Calu3 (cell line): ENCODE data around the gene C11orf91. TPM values are rescaled to one million over a fixed set of nuclear protein-coding genes. Genes with fewer than 3 reads are reported as not detected.

Source experiments
- BruUV-seq: library from RNA; stranded (reverse); fragments of 400-500 nt; replicated peaks from 2 replicates; lab custom pipeline; 2021; lab: Mats Ljungman, UMichigan
- CTCF ChIA-PET: fragments of 300-600 bp; sonication (Branson Sonifier 250); formaldehyde crosslinking; loops from one replicate; lab custom pipeline; 2022; ENCODE audit warnings: antibody characterized with exemption; lab: Charles Lee
- DNase-seq: peaks from one replicate; pipeline ENCODE4 v3.0.0; 2022
- H3K27ac Mint-ChIP-seq: one replicate; pipeline ENCODE4 v1.8.0; 2022; ENCODE audit warnings: mixed read lengths; ENCODE audit not compliant: unreplicated experiment
- H3K27me3 Mint-ChIP-seq: one replicate; pipeline ENCODE4 v1.8.0; 2022; ENCODE audit warnings: mixed read lengths; ENCODE audit not compliant: unreplicated experiment
- H3K36me3 Mint-ChIP-seq: one replicate; pipeline ENCODE4 v1.8.0; 2022; ENCODE audit warnings: mild to moderate bottlenecking, moderate library complexity, mixed read lengths; ENCODE audit not compliant: insufficient read depth, unreplicated experiment
- H3K4me1 Mint-ChIP-seq: one replicate; pipeline ENCODE4 v1.8.0; 2022; ENCODE audit warnings: mild to moderate bottlenecking, low read depth, mixed read lengths; ENCODE audit not compliant: unreplicated experiment
- H3K4me3 Mint-ChIP-seq: one replicate; pipeline ENCODE4 v1.8.0; 2022; ENCODE audit warnings: mild to moderate bottlenecking, low read depth, moderate library complexity, mixed read lengths; ENCODE audit not compliant: unreplicated experiment
- H3K9me3 Mint-ChIP-seq: one replicate; pipeline ENCODE4 v1.8.0; 2022; ENCODE audit warnings: low read depth, mixed read lengths; ENCODE audit not compliant: unreplicated experiment
- intact Hi-C: fragments of 100-400 bp; cut with micrococcal nuclease; formaldehyde crosslinking; loops from one replicate; pipeline ENCODE4 v1.10.0; 2022; ENCODE audit not compliant: unreplicated experiment
- total RNA-seq: library from RNA; stranded (reverse); gene quantifications from 2 replicates; pipeline ENCODE4 v1.2.3, GENCODE V29; 2022
- TF ChIP-seq, protein P1 (sequence below): fragments of 200-600 bp; IDR thresholded peaks from one replicate; pipeline ENCODE4 v1.8.0; 2022; ENCODE audit warnings: antibody characterized with exemption; ENCODE audit not compliant: unreplicated experiment

C11orf91 gene
- total RNA-seq, 1 experiment from 2014 or later = 5.8 TPM

- TF ChIP-seq, protein P1, sequence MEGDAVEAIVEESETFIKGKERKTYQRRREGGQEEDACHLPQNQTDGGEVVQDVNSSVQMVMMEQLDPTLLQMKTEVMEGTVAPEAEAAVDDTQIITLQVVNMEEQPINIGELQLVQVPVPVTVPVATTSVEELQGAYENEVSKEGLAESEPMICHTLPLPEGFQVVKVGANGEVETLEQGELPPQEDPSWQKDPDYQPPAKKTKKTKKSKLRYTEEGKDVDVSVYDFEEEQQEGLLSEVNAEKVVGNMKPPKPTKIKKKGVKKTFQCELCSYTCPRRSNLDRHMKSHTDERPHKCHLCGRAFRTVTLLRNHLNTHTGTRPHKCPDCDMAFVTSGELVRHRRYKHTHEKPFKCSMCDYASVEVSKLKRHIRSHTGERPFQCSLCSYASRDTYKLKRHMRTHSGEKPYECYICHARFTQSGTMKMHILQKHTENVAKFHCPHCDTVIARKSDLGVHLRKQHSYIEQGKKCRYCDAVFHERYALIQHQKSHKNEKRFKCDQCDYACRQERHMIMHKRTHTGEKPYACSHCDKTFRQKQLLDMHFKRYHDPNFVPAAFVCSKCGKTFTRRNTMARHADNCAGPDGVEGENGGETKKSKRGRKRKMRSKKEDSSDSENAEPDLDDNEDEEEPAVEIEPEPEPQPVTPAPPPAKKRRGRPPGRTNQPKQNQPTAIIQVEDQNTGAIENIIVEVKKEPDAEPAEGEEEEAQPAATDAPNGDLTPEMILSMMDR = no peak
- Mint-ChIP-seq H3K4me1 (peaks cover 89% of the 10 kb centered on the region), H3K36me3 (peaks cover 97% of the 10 kb centered on the region), H3K27me3 (no peaks in the 10 kb centered on the region), H3K4me3 (peak overlapping the region; percentile 49), H3K27ac (peak overlapping the region; percentile 83), H3K9me3 (no peaks in the 10 kb centered on the region)
- intact Hi-C loops = no loop called here
- DNase-seq = no peak
- BruUV-seq = no TSS peak
- CTCF ChIA-PET = no interaction called here
Observed at GRCh38 chr11:33721426-33721825, 20.8 kb upstream of the C11orf91 start.

GRCh38 chr11:33719587-33719986, 19.0 kb upstream of the C11orf91 start:
- H3K4me1 Mint-ChIP-seq = peaks cover 78% of the 10 kb centered on the region
- intact Hi-C loops = no loop called here
- H3K4me3 Mint-ChIP-seq = no peak overlapping the region
- no peaks in the 10 kb centered on the region for H3K27me3 Mint-ChIP-seq
- H3K36me3 Mint-ChIP-seq = peaks cover 92% of the 10 kb centered on the region
- CTCF ChIA-PET = interaction anchor here (0.9 kb wide), 1 partner anchor 28 kb away, joined by 4 read pairs; no protein-coding TSS in a partner anchor
- no peaks in the 10 kb centered on the region for H3K9me3 Mint-ChIP-seq
- peak overlapping the region; percentile 83 for H3K27ac Mint-ChIP-seq
- TF ChIP-seq, protein P1 = no peak
- no peak for DNase-seq
- no TSS peak for BruUV-seq

DNA sequence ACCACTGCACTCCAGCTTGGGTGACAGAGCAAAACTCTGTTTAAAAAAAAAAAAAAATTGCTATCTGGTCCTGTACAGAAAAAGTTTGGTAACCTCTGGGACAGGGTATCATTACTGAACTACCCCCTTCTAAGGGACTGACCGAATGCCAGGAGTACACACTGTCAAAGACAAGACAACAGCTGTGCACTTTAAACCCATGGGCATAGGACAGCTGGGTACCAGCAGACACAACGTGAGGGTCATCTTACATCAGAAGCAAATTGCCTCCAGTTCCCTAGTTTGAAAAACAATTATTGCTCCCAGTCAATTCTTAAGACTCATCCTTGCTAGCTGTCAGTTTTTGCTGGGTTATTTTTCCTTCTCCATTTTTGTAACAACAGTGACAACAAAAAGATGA, 17.8 kb upstream of the C11orf91 start:
- H3K27me3 Mint-ChIP-seq = no peaks in the 10 kb centered on the region

DNA sequence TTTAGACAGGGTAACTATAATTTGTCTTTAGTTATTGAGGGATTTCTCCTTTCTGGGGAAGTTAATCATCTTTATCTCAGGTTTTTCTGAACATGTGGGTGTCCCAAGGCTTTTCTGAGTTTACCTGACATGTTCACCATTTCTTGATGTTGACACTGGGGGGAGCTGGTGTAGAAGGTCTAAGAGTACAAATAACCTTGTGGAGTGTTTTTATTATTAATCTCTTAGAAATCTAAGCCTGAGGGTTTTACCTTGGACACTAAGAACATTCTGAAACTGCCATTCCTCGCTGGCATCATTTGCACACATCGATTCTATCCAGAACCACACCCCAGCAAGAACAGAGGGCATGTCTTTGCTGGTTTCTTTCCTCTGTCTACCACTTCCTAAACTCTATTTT, 15.6 kb upstream of the C11orf91 start:
- Mint-ChIP-seq H3K36me3 (peaks cover 86% of the 10 kb centered on the region), H3K9me3 (no peaks in the 10 kb centered on the region), H3K4me3 (peak overlapping the region; percentile 37), H3K4me1 (peaks cover 58% of the 10 kb centered on the region), H3K27me3 (no peaks in the 10 kb centered on the region), H3K27ac (peak overlapping the region; percentile 78)
- TF ChIP-seq, protein P1 = peak; percentile 17
- intact Hi-C loops = no loop called here
- no peak for DNase-seq
- CTCF ChIA-PET = interaction anchor here (0.8 to 3.0 kb wide), 10 partner anchors 9 to 26 kb away, joined by 3 to 20 read pairs (median 6); partner anchors contain the start of gene C11orf91
- BruUV-seq = no TSS peak

More for the DNA sequence above, 17.8 kb upstream of the C11orf91 start:
- H3K36me3 Mint-ChIP-seq = peaks cover 91% of the 10 kb centered on the region
- intact Hi-C loops = no loop called here
- no peak for DNase-seq
- H3K4me3 Mint-ChIP-seq = no peak overlapping the region
- TF ChIP-seq, protein P1 = no peak
- CTCF ChIA-PET = no interaction called here
- H3K4me1 Mint-ChIP-seq = peaks cover 77% of the 10 kb centered on the region
- H3K9me3 Mint-ChIP-seq = no peaks in the 10 kb centered on the region
- no TSS peak for BruUV-seq
- H3K27ac Mint-ChIP-seq = no peak overlapping the region
